Smooth muscle cell of the brain vasculature (primary cell): ENCODE measurements around the gene RGS7BP.

Experiments
- DNase-seq: peaks from one replicate; pipeline ENCODE4 v3.0.0-alpha.2; 2012; ENCODE audit warnings: low read depth, low spot score

The RGS7BP gene

GRCh38 chr5:64505769-64506566 lies at the start of gene RGS7BP:
Gene RGS7BP, plus strand, starts transcription at chr5:64506015. Its CDS starts 610 bp downstream, at chr5:64506625.
- peak; percentile 10 for DNase-seq

DNA sequence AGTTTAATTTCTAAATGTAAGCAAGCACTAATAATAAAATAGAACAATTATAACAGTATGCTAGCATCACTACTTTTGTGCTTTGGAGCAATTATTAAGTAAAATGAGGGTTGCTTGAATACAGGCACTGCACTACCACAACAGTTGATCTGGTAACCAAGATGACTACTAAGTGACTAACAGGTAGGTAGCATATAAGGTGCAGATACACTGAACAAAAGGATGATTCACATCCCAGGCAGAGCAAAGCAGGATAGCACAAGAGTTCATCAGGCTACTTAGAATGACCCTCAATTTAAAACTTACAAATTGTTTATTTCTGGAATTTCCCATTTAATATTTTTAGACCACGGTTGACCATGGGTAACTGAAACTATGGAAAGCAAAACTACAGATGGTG lies 48.0 kb upstream of the RGS7BP start:
- no peak for DNase-seq

- DNase-seq = no peak
These were observed 46.9 kb upstream of the RGS7BP start for GRCh38 chr5:64458948-64459347.

- DNase-seq = no peak
These were observed 43.4 kb upstream of the RGS7BP start for GRCh38 chr5:64462391-64462790.

GRCh38 chr5:64486163-64486562 lies 19.7 kb upstream of the RGS7BP start:
- DNase-seq = no peak

DNA sequence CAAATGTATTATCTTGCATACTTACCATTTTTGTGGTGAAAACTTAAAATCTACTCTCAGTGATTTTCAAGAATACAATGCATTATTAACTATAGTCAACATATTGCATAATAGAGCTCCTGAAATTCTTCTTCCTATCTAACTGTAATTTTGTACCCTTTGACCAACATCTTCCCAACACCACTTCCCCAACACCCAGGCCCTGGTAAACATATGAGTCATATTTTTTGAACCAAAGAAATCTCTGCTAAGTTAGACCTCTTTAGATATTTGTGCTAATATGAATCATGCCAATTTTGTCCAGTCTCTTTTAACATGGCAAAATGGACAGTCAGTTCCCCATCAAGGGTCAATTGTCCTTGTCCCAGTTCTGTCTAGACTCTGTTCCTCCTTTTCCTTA lies 18.5 kb upstream of the RGS7BP start:
- no peak for DNase-seq

DNA sequence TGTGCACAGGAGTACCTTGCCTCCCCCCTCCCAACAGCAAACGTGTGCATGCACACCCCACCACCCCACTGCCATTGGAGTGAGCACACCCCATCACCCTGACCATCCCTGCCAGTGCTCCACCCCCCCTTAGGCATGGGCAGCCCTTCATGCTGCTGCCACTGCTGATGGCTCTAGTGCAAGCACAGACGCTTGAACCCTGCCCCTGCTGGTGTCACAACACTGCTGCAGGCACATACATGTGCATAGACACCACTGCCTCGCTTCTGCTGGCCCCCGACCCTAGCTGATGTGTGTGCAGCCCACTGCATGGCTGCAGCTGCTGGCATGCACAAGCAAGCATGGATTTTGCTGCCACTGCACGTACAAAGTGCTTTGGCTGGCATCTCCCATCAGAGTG lies 16.0 kb upstream of the RGS7BP start:
- no peak for DNase-seq

DNA sequence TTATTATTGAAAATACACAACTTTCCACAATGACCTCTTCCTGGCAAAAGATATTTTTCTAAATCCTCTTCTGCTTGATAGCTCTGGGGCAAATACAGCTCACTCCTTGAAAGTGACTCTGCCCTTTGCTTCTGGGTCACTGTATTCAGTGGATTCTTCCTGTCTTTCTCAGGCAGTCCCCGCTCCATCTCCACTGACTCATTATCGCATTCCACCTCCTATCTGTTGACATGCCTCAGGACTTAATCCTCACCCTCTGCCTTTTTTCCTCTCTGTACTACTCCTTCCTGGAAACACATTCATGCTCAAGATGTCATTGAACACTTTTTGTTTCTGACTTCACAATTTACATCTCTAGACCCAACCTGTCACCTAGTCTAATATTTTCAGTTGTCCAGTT lies 8.4 kb upstream of the RGS7BP start:
- DNase-seq = no peak

GRCh38 chr5:64502196-64502595 lies 3.6 kb upstream of the RGS7BP start:
- DNase-seq = no peak

DNA sequence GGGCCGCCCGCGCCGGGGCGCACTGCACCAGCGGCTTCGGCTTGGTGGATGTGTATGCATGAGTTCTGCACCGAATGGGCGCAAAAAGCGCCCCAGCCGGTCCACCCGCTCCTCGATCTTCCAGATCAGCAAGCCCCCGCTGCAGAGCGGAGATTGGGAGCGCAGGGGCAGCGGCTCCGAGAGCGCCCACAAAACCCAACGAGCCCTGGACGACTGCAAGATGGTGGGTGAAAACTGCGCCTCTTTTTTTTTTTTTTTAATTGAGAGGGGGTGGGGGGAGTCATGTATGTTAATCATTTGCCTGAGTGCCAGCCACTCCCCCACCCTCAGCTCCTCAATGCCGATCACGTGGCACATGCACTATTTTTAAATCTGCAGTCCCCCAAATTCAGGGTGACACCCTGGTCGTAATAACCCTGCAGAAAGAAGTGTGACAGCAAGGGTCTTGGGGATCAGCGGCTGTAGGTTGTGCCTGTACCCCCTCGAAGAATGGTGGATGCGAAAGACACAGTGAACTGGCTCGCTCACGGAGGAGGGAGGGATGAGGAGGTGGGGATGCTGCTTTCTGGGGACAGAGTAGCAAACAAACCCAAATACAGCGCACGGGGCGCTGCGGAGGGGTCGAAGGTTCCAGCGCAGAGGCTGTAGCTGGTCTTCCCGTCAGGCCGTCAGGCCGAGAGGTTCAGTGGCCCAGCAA lies 900 bp downstream of the RGS7BP start:
- DNase-seq = no peak

DNA sequence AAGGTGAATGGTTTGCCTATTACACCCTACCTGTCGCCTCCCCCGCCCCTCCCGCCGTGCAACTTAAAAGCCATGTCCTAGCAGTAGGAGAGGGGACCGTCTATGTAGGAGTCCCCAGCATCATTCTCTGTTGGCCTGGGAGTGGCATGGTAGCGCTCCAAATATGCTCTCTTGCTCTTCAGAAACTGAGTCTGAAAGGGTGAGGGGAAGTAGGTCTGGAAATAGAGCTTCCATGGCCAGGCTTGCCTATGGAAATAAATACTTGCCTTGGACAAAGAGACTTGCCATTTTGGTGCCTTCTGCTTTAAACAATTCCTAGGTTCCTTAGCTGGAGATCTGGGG lies 1.4 kb downstream of the RGS7BP start:
- no peak for DNase-seq

DNA sequence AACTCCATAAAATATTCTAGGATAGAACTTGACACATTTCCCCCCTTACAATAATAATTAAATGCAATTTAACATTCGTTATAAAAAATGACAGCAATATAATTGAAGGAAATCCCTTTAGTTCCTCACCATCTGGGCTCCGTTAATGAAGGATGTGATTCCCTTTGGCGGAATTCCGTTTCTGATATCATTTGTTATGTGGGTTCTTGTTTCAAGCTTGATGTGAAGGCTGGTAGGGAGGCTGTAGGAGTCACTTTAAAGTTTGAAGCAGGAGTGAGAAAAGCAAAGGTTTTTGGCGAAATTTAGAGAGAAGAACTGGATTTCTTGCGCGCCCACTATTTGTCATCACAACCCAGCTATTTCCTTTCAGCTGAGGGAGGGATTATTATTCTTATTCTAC lies 4.0 kb downstream of the RGS7BP start:
- DNase-seq = no peak

DNA sequence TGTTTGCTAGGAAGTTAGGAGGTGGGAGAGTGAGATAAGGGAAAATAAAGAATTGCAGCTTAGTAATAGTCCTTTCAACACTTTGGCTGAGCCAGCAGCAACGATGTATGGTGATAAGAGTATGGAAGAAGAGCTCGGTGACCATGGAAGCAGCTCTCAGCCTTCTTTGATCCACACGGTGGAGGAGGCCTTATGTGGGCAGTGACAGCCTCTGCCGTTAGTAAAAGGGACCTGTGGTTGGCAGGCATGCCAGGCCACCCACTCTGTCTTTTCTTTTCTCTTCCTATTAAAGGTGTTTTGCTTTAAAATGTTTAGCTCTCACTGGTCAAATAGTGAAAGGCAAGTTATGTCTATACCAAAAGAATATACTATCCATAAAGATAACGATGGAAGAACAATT lies 7.7 kb downstream of the RGS7BP start:
- DNase-seq = no peak

GRCh38 chr5:64514612-64515011 lies 8.8 kb downstream of the RGS7BP start:
- no peak for DNase-seq

DNA sequence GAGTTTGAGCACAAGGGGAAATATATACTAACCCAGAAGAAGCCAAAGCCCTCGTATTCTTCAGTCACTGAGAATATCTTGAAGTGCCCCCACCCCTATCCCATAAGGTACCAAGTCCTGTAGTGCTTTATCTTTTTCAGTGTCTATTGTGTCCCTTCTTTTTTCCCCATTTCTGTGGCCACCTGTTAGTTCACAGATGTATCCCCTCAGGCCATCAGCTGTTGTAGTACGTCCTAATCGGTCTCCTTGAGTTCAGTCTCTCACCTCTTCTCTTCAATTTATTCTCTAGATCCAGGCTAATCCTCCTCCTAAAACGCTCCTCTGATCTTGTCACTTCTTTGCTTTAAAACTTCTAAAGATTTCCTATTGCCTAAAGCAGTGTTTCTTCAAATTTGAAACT lies 10.4 kb downstream of the RGS7BP start:
- DNase-seq = no peak

DNA sequence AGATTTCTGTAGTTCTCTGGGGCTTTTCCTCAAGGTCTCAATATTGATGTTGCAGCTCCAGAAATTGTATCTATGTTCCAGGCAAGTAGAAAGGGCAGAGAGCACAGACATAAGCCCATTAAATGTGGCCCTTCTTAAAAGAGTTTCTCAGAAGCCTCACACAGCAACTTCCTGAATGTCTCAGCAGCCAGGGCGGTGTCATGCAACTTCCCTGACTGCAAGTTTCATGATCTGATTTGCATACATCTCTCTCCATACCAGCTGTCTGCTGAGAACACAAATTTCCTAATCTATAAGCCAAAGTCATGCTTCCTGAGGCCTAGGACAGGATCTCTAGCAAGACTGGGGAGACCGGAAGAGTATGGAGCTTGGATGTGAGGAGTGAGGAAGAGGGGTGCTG lies 13.0 kb downstream of the RGS7BP start:
- no peak for DNase-seq

- no peak for DNase-seq
These were observed 13.4 kb downstream of the RGS7BP start for GRCh38 chr5:64519263-64519662.

DNA sequence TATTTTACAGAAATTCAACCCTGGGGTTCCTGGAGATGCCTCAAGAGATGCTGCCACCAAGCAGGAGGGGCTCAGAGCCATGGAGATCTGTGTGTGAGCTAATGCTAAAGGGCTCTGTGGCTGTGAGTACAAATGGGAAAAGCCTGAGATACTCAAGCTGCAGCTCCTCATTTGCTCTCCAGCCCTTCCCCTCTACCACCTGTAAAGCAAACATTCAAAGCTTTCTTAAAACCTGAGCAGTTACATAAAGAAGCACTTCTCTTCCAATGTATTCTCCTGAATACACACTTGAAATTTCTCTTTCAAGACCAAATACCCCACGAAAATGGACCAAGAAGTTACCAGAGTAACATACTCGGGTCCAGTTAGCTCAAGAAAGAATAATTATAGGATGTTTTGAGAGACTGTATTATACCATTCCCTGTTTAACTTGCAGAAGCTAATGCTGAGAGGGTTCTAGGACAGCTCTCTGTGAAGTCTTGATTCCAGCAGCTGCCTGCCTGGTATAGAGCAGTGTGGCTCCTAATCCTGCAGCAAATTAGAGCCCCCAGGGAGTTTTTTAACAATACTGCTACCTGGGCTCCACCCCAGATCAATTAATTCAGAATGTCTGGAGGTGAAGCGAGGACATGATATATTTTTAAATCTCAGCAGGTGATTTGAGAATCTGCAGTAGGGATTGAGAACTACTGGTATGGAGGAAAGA lies 21.1 kb downstream of the RGS7BP start:
- DNase-seq = no peak

GRCh38 chr5:64530076-64530475 lies 24.3 kb downstream of the RGS7BP start:
- DNase-seq = no peak

DNA sequence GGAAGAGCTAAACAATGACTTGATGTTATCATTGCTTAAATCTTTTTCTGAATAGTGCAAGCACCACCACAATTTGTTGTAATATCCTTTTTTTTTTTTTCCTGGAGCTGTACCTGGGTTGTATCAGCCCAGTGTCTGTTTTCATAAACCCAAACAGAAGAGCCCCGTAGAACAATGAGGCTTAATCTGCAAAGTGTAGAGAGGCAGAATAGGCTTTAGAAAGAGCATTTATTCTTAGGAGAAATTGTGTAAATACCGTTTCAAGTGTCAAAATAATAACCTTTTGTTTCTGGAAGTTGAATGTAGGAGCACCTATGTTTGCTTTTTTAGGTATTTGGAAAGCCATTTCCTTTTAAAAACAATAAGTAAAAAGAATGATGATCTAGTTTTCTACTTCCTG lies 26.4 kb downstream of the RGS7BP start:
- no peak for DNase-seq

- no peak for DNase-seq
These were observed 26.8 kb downstream of the RGS7BP start for GRCh38 chr5:64532657-64533056.

DNA sequence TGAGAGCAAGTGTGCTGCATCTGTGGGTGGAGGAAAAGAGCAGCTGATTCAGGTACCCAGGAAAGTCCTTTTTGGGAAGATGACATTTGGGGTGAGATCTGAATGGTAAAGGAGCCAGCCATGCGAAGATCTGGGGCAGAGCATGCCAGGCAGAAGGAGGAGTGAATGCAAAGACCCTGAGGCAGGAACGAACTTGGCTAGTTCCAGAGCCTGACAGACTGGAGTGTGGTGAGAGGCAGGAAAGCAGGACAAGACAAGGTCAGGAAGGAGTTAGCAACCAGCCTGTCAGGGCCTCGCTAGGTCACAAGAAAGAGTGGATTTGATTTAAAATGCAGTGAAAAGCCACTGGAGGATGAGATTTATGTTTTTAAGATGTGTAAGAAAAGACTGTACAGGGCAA lies 28.2 kb downstream of the RGS7BP start:
- no peak for DNase-seq

DNA sequence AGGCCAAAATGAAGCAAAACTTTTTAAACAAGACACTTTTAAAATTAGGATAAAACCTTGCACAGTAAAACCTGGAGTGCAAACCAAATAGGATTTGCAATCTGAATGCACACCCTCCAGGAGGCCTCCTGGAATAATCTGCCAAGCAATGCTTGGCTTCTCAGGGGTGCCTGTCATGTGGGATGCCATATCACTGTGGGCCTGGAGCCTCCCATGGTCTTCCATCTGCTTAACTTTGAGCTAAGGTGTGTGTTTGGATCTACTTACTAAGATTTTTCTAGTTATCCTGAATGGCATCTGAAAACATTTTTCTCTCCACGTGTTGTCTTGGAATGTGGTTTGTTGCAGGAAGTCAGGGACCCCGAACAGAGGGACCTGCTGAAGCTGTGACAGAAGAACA lies 52.1 kb downstream of the RGS7BP start:
- DNase-seq = no peak
